DMS153 treated with DMSO at 0.1 percent for 48 hours (cell line): ENCODE measurements around the gene ACTMAP.
"Not testable (repeated sequence)": the region's sequence is repeated elsewhere in the genome, so short reads cannot be mapped to it uniquely, and the experiment has no call there.

Experiments used
- DNase-seq: peaks from one replicate; lab custom pipeline; 2025; ENCODE audit not compliant: unreplicated experiment; lab: John Stamatoyannopoulos, UW

ACTMAP gene, protein sequence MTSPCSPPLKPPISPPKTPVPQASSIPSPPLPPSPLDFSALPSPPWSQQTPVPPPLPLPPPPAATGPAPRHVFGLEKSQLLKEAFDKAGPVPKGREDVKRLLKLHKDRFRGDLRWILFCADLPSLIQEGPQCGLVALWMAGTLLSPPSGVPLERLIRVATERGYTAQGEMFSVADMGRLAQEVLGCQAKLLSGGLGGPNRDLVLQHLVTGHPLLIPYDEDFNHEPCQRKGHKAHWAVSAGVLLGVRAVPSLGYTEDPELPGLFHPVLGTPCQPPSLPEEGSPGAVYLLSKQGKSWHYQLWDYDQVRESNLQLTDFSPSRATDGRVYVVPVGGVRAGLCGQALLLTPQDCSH

DNA sequence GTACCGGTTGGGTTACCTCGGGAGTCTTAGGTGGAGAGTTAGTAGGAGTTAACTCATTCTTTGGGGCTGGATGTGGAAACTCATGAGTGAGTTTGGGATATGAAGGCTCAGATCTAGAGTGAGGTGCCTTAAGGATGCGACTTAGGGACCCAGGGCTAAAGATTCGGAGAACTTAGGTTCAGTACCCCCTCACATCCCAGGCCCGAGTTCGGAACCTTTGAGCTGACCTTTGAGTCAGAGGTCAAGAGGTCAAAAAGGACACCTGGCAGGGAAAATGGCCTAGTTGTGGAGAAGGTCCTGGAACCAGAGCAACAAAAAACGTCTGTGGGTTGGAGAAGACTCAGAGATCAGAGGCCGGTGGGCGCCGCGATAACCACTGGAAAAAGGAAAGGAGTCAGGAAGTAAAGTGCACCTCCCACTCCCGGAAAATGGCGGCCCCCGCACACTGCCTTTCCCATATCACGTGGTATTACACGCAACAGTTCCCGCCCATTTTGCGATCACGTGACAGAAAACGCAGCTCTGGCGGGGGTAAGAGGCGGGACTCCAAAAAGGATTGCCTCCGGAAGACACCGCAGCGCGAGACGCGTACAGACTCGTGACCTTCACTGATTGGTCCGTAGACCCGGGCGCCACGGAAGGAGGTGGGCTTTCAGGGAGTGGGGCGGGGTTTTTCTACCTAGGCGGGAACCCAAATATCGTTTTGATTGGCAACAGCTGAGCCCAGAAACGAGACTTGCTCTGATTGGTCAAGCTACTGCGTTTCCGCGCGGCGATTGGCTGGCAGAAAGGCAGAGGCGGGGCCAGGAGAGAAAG, at the start of gene ACTMAP:
Gene ACTMAP, minus strand, starts transcription at position 420 of the 816 bp plus-strand sequence. CDS start 674 bp downstream, outside the sequence.
- DNase-seq: peak; percentile 98

DNA sequence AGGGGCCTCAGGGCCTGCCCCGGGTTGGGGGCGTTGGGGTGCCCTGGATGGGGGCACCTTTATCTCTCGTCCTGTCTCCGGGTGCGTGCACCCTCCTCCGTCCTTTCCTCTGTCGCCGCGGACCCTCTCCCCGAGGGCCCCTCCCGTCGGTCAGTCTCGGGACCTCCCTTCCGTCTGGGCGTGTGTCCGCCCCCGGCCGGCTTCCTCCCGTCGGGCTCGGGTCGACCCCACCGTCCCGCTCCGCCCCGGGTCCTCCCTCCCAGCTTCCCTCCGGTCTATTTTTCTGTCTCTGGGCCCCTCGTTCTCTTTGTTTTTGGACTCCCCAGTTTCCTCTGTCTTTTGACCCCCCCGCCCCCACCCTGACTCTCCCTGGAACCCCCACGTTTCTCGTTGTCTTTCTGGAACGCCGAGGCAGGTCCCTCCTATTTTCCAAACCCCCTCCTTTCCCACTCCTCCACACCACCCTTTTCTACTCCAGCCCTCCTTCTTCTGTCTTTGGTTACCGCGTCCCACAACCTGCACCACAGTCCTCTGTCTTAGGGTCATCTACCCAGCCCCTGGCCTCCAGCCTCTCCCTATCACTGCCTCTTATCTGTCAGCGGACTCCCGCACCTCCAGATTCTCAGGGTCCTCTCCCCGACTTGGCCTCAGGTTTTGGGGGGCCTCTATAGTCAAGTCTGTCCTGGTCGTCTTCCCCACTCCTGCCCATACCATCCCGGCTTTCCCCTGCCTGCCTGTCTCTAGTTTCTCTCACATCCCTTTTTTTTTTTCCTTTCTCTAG, 49.5 kb upstream of the ACTMAP start:
- DNase-seq: no peak

DNA sequence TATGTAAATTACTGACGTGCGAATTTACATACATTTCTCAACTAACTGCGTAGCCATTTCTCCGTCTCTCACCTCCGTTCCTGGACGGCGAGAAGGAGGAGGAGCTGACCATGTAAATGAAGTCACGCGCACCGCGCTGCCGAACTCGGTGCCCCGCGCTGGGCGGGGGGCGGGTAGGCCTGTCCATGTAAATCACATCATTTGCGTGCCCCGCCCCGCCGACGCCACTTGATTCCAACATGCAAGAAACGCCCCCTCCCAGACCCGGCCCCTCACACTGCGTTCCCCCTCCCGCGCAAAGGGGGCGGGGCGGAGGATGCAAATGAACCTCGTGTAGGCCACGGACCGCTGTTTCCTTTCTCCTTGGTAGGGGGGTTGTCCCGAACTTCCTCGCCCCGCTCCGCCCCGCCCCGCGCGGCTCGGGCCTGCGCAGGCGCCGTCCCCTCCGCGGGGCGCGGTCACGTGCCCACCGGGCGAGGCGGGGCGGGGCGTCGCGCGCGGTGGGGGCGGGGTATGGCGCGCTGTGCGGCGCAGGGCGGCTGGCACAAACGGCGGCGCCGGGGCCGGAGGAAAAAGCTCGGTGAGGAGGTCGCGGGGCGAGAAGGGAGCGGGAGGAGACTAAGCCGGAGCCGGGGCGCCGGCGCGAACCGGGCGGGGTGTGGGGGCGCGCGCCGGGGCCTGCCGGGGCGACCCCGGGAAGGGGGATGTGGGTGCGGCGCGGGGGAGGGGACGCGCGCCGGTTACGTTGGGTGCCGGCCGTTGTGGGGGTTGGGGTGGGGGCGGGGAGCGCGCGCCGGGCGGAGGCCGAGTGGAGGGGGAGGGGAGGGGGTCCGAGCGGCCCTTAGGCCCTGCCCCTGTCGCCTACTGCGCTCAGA, 48.6 kb upstream of the ACTMAP start, which contains the start of gene EGLN2:
Gene EGLN2, plus strand, starts transcription at position 509 of the 875 bp plus-strand sequence. CDS start 1,382 bp downstream, outside the sequence.
- DNase-seq: peak; percentile 93

DNA sequence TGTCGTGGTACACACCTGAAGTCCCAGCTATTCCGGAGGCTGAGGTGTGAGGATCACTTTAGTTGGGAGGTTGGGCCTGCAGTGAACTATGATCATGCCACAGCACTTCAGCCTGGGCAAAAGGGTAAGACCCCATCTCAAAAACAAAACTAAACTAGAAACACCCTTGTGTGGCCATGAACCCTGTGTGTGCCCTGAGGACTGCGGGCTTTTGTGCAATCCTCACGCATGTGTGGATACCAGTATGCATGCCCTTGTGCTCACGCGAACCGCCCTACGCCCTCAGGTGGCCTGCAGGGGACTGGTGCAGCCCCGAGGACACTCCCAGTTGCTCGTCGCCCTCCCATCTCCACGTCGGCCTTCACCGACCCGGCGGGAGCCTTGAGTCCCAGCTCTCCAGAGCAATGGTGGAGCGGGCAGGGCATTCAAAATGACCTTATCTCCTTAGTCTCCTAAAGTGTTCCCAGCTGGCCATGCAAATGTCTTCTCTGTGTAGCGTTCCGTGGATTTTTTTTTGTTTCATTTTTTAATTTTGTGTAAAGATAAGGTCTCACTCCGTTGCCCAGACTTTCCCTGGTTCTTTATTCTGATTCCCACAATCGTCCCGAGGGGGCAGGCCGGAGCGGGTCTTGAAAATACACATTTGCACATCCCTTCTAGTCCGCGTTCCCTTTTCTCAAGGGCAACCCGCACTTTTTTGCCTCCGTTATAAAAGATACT, 47.8 kb upstream of the ACTMAP start:
- peak; percentile 48 for DNase-seq

DNA sequence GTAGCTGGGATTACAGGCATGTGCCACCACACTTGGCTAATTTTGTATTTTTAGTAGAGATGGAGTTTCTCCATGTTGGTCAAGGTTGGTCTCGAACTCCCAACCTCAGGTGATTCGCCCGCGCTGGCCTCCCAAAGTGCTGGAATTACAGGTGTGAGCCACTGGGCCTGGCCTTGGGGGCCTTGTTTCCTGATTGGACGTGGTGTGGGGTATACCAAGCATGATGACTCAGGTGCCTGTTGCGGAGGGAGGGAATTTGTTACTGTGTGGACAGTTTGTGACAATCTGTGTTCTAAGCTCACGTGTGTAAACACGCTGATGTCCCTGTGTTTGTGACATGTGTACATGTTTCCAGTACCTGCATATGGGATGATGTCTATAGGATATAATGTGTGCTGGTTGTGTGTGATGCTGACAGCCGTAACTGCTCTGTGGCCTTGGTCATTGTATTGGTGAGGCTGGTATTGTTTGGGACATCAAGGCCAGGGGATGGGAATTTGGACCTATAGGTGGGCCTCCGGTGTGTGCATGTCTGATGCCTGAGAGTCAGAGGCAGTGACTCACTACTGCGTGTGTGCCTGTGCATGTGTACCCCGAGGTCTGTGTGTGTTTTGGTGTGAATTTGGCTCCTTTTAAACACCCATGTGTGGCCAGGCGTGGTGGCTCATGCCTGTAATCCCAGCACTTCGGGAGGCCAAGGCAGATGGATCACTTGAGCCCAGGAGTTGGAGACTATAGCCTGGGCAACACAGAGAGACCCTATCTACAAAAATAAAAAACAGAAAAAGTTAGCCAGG, 47.1 kb upstream of the ACTMAP start:
- DNase-seq: no peak

DNA sequence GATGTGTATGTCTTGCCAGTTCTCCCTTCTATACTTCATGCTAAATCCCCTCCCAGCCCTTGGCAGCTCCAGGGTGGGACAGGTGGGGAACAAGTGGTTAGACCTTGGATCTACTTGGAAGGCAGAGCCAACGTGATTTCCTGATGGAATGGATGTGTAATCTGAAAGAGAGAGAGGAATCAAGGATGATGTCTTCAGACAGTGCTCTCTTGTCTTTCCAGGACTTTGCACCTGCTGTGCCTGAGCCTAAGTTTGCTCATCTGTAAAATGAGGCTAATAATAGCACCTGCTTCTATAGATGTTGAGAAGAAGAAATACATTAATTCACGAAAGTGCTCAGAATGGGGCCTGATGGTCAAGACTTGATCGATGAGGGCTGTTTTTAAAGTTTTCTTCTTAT, 41.7 kb upstream of the ACTMAP start:
- DNase-seq: no peak

DNA sequence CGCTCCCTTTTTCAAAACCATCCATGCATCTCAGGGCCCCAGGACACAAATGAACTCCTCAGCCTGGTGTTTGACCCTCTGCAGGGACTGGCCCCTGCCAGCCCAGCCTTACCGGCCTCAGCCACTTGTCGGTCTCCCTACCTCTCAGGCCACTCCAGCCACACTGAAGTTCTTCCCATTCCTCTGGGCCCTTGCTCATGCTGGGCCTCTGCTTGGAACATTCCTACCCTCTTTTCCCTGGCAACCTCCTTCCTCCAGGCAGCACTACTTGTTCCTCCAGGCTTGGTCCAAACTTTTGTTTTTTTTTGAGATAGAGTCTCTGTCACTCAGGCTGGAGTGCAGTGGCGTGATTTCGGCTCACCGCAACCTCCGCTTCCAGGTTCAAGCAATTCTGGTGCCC, 41.1 kb upstream of the ACTMAP start:
- DNase-seq: no peak

DNA sequence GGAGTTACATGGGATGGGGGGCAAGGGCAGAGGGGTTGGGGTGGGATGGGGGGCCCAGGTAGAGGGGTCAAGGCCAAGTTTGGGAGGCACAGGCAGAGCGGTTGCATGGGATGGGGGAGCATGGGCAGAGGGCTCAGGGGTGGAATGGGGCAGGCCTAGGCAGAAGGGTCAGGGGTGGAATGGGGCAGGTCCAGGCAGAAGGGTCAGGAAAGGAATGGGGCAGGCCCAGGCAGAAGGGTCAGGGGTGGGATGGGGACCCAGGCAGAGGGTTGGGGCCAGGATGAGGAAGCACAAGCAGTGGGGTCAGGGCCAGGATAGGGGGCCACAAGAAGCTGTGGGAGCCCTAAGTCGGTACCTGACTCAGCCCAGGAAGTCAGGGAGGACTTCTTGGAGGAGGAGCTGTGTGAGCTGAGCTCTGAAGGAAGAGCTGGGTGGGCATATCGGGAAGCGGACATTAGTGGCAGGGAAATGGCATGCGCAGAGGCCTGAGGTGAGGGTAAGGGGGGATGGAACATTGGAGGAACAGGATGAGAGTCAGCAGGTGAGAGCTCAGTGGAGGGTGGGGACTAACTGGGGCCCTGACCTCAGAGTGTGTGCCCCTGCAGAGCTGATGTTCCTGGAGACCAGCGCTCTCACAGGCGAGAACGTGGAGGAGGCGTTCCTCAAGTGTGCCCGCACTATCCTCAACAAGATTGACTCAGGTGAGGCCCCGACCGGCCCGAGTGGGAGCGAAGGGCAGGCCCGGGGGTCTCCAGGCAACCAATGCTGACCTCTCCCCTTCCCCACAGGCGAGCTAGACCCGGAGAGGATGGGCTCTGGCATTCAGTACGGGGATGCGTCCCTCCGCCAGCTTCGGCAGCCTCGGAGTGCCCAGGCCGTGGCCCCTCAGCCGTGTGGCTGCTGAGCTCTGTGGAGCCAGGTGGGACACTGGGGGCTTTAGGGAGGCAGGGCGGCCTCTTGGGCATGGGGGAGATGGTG, 36.1 kb upstream of the ACTMAP start:
- no peak for DNase-seq

DNA sequence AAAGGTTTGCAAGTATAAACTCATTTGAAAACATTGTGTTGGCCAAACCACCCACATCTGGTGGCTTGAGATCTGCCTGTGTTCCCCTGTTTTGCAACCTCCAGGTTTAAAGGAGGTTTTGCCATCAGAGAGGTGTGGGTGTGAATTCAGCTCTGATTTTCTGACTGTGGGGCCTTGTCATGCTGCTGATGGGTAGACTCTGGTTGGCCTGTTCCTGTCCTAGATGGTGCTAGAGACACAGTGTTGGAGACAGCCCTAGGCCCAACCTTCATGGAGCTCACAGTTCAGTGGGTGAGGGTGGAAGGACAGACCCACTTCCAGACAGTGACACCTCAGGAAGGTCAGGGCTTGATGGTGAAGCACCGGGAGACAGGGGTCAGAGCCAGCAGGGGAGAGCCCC, 35.2 kb upstream of the ACTMAP start:
- DNase-seq: no peak

DNA sequence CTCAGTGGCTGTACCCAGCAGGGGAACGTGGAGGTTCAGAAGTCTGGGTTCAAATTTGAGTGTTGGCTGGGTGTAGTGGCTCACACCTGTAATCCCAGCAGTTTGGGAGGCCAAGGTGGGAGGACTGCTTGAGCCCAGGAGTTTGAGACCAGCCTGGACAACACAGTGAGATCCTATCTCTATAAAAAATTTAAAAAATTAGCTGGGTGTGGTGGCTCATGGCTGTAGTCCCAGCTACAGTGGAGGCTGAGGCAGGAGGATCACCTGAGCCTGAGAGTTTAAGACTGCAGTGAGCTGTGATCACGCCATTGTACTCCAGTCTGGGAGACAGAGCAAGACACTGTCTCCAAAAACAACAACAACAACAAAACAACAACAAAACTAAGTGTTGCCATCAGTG, 33.9 kb upstream of the ACTMAP start:
- DNase-seq: not testable (repeated sequence)

DNA sequence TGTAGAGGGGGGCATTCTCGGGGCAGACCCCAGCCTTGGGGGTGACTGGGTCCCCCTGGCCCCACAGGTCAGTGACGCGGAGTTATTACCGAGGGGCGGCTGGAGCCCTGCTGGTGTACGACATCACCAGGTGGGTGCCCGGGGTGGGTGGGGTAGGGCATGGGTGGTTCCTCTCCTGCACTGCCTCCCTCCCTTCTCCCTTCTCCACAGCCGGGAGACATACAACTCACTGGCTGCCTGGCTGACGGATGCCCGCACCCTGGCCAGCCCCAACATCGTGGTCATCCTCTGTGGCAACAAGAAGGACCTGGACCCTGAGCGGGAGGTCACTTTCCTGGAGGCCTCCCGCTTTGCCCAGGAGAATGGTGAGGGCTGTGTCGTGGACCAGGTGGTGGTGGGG, 33.4 kb upstream of the ACTMAP start:
- DNase-seq: no peak

DNA sequence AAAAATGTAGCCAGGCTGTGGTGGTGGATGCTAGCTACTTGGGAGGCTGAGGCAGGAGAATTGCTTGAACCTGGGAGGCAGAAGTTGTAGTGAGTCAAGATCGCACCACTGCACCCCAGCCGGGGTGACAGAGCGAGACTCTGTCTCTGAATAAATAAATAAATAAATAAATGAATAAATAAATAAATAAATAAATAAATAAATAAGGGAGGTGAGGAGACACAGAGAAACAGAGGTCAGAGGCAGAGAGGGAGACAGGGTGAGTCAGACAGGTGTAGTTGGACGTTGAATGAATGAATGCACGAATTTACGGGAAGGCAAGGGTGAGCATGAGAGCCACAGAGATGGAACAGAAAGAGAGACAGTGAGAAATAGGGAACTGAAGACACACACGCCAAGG, 30.9 kb upstream of the ACTMAP start:
- DNase-seq: no peak

DNA sequence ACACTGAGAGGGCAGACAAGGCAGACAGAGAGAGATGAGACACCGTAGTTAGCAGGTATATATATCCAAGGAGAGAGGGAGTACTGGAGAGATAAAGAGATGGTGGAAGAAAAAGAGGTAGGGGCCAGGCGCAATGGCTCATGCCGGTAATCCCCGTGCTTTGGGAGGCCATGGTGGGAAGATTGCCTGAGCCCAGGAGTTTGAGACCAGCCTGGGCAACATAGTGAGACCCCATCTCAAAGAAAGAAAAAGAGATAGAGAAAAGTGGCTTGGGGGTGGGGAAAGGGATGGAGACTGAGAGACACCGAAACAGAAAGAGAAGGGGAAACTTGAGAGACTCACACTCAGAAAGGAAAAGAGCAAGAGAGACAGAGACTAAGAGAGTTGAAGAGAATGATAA, 30.3 kb upstream of the ACTMAP start:
- DNase-seq: no peak

DNA sequence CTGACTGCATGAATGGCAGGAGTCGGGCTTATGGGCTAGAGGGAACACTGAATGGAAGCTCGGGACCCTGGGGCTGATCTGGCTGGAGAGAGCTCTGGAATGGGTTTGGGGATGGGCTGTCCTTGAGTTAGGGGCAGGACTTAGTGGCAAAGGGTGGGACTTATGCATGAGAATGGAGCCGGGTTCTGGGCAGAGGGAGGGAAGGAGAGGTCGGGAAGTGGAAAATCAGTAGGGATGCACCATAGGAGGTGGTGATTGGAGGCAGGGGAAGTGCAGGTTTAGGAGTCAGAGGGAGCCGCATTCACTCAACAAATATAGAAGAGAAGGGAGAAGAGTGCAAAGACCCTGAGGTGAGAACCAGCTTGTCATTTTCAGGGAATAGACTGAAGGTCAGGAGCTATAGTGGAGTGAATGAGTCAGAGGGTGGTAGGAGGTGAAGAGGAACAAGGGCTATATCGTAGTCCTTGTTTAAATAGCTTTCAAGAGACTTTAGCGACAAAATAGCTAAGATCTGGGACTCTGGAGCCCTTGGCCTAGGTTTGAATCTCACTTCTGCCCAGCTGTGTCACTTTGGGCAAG, 28.5 kb upstream of the ACTMAP start:
- DNase-seq: no peak

DNA sequence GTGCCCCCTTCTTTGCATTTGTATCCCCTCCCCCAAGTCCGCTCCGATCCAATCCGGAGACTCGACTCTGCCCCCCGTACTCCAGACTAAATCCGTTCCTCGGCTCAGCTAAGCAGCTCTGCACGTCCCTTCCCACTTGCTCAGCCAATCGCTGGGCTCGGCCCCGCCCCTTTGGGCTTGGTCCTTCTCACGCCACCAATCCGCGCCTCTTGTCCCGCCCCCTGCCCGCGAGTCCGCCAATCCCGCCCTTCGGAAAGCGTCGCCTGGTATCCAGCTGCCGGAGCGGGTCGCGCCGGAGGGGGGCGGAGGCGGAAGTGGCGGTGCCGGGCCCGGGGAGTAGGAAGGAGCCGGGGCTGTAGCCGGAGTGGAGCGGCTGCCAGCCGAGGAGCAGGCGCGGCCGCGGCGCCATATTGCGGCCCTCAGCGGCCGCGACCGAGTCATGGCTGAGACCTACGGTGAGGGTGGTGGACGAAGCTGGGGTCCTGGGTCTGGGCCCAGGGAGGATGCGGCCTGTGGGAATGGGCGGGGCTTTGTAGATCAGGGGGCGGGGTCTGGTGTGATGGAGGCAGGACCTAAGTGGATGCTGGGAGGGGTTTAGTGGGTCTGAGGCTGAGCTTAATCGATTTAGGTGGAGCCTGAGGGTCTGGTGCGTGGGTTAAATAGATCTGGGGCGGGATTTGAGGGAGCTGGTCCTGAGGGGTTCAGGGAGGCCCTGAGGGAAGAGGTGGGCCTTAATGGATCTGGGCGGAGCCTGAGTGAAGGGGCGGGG, 27.8 kb upstream of the ACTMAP start, which contains the start of gene RAB4B:
Gene RAB4B, plus strand, starts transcription at position 311 of the 769 bp plus-strand sequence. Its CDS starts 129 bp downstream, at position 440.
- DNase-seq: peak; percentile 96

DNA sequence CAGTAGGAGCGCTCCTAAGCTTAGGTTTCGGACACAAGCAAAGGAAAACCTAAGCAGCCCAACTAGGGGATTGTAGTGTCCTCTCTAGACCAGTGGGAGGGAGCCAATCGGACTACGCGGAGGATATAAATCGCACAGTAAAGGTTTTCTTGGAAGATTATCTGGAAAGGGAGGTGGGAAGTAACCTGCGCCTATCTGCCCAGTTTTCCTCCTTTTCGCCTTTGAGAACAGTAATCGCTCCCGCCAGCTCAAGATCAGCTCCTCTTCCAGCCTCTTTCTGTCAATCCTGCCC, 27.3 kb upstream of the ACTMAP start:
- DNase-seq: no peak
